ENCODE measurements around the gene PLPPR2. TPM values are rescaled to one million over a fixed set of nuclear protein-coding genes. Genes with fewer than 3 reads are reported as not detected.
"Not testable (repeated sequence)": the region's sequence is repeated elsewhere in the genome, so short reads cannot be mapped to it uniquely, and the experiment has no call there.

The PLPPR2 gene
- total RNA-seq, 1 donor from 2014 or later: 6.7 TPM

DNA sequence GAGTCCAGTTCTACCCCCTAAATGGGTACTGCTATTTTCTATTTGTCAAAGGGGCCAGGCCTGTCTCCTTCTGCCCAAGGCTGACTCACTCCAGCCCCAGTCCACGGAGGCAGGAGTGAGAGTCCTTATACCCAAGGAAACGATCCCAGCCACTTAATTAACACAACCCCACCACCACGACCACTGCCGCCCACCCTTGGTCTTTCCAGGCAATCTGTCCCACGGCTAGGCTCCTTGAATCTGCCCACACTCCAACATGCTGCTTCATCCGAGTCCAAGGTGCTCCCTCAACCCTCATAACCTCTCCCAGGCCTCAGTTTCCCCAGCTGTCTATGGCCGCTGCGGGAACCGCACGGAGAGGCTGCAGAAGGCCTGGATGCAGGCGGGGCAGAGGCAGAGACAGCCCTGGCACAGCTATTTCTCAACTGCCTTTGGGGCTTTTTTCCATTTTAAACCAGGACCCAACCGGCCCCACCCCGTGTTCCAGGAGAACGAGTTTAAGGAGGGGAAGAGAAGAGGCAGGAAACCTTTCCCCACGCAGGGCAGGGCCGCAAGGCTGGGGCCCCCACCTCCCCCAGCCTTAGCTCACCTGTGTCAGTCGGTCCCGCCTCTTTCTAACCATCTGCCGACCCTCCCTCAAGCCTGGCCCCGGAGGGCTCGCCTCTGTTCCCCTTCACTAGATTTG lies 16.5 kb upstream of the PLPPR2 start:
- no peak for DNase-seq (ENCODE audit: low read depth)
- no peaks in the 10 kb centered on the region for H3K27me3 ChIP-seq (ENCODE audit: control insufficient read depth, insufficient read depth, low read length)
- H3K4me3 ChIP-seq (ENCODE audit: low read depth, low read length): peak overlapping the region; percentile 79
- TF ChIP-seq, protein P1, sequence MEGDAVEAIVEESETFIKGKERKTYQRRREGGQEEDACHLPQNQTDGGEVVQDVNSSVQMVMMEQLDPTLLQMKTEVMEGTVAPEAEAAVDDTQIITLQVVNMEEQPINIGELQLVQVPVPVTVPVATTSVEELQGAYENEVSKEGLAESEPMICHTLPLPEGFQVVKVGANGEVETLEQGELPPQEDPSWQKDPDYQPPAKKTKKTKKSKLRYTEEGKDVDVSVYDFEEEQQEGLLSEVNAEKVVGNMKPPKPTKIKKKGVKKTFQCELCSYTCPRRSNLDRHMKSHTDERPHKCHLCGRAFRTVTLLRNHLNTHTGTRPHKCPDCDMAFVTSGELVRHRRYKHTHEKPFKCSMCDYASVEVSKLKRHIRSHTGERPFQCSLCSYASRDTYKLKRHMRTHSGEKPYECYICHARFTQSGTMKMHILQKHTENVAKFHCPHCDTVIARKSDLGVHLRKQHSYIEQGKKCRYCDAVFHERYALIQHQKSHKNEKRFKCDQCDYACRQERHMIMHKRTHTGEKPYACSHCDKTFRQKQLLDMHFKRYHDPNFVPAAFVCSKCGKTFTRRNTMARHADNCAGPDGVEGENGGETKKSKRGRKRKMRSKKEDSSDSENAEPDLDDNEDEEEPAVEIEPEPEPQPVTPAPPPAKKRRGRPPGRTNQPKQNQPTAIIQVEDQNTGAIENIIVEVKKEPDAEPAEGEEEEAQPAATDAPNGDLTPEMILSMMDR (IDR thresholded peaks at IDR 0.05; ENCODE audit: insufficient read depth, low read length, poor library complexity, severe bottlenecking): no peak
- H3K36me3 ChIP-seq (ENCODE audit: control insufficient read depth, insufficient read depth, low read length): peaks cover 3% of the 10 kb centered on the region

DNA sequence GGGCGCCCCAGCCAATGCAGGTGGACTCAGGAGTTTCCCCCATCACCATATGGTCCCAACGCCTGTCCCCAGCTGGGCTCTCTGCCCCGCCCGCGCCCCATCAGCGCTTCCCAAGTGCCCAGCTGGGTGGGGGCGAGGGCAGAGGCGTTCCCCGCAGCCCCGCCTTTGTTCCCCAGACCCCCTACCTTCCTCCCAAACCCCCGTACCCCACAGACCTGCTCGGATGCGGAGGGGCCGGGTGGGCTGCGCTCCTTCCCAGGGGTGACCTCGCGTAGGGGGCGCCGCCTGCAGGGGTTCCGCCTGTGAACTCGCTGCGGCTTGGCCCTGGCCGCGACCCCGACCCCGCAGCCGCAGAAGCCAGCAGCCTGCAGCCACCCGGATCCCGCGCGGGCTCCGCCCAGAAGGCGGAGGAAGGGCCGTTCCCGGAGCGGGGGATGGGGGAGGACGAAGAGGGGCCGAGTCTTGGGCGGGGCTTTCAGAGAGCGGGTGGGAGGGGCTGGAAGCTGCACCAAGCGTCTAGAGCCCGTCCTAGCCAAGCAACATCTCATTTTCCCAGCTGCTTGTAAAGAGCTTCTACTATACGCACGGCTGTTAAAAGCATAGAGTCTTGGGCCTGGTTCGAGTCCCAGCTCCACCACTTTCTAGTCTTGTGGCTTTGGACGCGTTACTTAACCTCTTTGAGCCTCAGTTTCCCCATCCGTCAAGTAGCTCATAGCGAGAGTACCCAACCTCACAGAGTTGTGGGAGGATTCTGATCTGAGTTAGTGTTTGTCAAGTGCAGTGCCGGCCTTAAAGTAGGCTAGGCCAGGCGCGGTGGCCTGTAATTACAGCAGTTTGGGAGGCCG lies 15.8 kb upstream of the PLPPR2 start, which contains the start of gene RAB3D:
Gene RAB3D, minus strand, starts transcription at position 404 of the 845 bp plus-strand sequence. CDS start 2,258 bp downstream, outside the sequence.
- H3K36me3 ChIP-seq (ENCODE audit: control insufficient read depth, insufficient read depth, low read length): peaks cover 3% of the 10 kb centered on the region
- H3K4me3 ChIP-seq (ENCODE audit: low read depth, low read length): peak within 1 kb of the TSS; percentile 79
- DNase-seq (ENCODE audit: low read depth): no peak
- TF ChIP-seq, protein P1 (IDR thresholded peaks at IDR 0.05; ENCODE audit: insufficient read depth, low read length, poor library complexity, severe bottlenecking): no peak
- H3K27me3 ChIP-seq (ENCODE audit: control insufficient read depth, insufficient read depth, low read length): no peaks in the 10 kb centered on the region

DNA sequence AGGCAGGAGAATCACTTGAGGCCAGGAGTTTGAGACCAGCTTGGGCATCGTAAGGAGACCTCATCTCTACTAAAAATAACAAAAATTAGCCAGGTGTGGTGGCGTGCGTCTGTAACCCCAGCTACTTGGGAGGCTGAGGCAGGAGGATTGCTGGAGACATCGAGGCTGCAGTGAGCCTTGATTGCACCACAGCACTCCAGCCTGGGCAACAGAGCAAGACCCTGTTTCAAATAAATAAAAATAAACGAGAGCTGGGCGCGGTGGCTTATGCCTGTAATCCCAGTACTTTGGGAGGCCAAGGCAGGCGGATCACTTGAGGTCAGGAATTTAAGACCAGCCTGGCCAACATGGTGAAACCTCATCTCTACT lies 15.1 kb upstream of the PLPPR2 start:
- DNase-seq (ENCODE audit: low read depth); H3K4me3 ChIP-seq (ENCODE audit: low read depth, low read length); H3K27me3 ChIP-seq (ENCODE audit: control insufficient read depth, insufficient read depth, low read length): not testable (repeated sequence)

DNA sequence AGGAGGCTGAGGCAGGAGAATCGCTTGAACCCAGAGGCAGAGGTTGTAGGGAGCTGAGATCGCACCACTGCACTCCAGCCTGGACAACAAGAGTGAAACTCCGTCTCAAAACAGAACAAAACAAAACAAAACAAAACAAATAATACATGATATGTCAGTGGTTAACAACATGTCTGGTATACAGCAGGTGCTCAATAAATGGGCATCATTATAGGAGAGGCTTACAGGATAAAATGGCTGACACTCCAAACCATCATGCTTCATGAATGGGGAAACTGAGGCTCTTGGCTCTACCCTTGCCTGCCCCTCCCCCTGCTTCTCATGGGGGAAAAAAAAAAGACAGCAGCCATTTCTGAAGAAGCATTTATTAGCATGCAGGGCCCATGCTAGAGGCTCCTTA lies 12.8 kb upstream of the PLPPR2 start:
- no peak for DNase-seq (ENCODE audit: low read depth)
- TF ChIP-seq, protein P1 (IDR thresholded peaks at IDR 0.05; ENCODE audit: insufficient read depth, low read length, poor library complexity, severe bottlenecking): no peak
- Histone ChIP-seq H3K4me3 (ENCODE audit: low read depth, low read length) (no peak overlapping the region), H3K27me3 (ENCODE audit: control insufficient read depth, insufficient read depth, low read length) (no peaks in the 10 kb centered on the region), H3K36me3 (ENCODE audit: control insufficient read depth, insufficient read depth, low read length) (peaks cover 1% of the 10 kb centered on the region)

More for the DNA sequence above, 15.1 kb upstream of the PLPPR2 start:
- H3K36me3 ChIP-seq (ENCODE audit: control insufficient read depth, insufficient read depth, low read length): not testable (repeated sequence)

DNA sequence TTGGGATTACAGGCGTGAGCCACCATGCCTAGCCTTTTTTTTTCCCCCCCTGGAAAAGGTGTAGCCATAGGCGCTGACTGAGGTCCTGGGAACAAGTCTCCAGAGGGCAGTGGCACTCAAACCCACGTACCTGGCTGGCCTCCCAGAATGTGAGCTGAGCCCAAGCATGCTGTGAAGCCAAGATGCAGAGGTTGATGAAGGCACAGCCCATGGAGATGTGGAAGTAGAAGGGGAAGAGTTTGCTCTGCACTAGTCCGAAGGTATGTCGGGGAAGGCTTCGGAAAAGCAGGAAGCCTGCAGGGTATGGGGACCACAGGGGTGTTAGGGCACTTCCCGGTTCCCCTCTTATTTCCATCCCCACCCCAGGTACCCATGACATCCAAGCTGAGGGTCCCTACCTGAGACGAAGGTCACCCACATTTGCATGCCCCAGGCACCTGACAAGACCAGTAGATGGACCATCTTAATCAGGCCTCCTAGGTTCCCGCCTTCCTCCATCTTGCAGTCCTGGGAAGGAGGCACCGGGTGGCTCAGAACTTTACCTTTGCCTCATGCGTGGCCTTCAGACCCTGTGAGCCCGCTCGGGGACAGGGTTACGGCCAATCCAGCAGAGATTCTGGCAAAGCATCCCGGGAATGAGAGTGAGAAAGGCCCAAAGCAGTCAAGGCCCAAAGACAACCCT lies 10.0 kb upstream of the PLPPR2 start:
- TF ChIP-seq, protein P1 (IDR thresholded peaks at IDR 0.05; ENCODE audit: insufficient read depth, low read length, poor library complexity, severe bottlenecking): no peak
- H3K36me3 ChIP-seq (ENCODE audit: control insufficient read depth, insufficient read depth, low read length): peaks cover 1% of the 10 kb centered on the region
- peak overlapping the region; percentile 78 for H3K4me3 ChIP-seq (ENCODE audit: low read depth, low read length)
- no peaks in the 10 kb centered on the region for H3K27me3 ChIP-seq (ENCODE audit: control insufficient read depth, insufficient read depth, low read length)
- DNase-seq (ENCODE audit: low read depth): no peak
